HG03097 (cell line): ENCODE results near the gene SPINT2.

Experiments used
- ATAC-seq: cut with Tn5 transposase; IDR thresholded peaks from one replicate; pipeline ENCODE4 v1.9.1; 2021; ENCODE audit not compliant: unreplicated experiment, low FRiP score

The SPINT2 gene

DNA sequence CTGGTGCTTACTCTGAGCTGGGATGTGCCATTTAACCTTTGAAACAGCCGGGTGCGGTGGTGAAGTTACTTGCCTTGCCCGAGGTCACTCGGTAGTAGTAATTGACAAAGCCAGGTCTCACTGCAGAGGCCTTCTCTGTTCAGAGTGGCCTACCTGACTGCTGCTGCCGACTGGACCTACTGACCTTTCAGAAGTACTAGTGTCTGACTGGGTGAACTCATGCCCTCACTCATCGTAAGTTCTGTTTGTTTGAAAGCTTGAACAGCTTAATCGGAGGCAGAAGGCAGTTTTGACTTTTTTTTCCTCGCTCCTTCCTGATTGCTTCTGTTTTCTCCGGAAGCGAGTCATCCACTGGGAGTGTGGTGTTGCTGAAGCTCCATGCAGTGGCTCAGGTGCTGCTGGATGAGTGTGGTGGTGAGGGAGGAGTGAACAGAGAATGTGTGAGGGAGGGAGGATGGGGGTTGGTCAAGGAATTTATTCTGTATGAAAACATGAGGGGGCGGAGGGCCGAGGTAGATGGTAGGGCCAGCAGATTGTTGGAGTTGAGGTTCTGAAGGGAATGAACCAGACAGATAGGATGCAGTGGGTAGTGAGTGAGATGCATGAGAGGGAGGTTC, 2.7 kb downstream of the SPINT2 start:
- no peak for ATAC-seq

DNA sequence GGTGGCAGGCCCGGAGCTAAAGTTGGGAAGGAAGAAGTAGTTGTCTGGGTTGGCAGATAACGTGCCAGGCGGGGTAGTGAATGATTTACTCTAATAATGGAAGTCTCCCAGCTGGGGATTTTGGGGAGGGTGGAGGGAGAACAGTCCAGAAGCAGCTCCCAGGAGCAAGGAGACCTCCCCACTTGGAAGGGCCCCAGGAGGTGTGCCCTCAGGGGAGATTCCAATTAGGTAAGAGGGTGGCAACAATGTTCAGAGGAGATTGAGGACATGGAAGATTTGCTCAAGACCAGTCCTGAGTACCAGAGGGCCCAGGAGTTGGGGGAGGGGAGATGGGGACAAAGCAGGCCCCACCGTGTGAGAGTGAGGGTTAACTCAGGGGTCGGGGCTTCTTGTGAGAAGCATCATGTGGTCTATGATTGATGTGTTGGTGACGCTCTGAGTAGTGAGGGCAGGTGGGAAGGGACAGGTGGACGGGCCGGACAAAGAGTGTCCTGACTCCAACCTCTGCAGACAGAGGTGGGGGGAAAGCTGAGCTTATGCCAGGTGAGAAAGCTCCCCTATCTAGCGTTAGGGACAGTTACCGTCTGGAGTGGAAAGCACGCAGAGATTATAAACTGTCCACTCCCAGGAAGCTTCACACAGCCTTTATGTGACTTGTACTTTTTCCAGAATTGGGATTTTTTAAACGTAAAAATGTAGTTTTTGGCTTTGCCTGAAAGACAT, 3.5 kb downstream of the SPINT2 start:
- ATAC-seq, result no peak

DNA sequence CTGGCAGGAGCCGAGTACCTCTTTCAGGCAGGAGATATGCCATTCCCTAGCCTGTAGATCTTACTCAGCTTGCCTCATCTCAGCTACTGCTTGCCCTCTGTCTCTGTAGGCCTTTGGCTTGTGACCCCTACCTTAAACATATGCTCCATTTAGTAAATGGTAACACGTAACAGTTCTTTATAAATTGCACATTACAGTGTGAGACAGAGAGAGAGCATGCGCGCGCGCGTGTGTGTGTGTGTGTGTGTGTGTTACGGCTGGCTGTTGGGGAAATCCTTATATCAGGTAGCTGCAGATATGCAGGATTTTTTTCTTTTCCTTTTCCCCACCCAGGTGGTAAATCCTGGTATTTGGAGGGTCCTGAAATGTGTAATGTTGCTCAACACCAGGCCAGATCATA, 4.2 kb downstream of the SPINT2 start:
- no peak for ATAC-seq

DNA sequence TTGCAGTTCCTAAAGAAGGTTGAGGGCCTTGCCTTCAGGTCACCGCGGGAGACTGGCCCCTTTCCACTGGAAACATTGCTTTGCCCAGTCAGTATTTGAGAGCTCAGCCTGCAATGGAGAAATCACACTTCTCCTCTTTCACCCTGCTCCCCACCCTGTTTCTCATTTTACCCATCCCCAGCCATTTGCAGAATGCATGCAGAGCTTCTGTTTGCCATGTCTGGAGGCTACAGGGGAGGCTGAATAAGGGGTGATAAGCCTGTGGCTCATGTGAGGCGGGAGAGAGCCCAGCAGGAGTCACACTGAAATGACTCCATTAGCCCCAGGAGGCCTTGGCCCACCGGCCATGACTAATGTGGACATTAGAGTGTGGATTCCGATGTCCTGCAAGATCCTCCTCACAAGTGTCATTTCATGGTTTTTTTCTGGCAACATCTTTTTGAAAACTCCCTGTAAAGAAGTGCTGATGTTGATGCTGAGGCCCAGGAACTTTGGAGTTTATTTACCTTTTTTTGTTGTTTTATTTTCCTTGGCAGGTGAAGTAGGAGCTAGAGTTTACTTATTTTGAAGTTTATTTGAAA, 6.3 kb downstream of the SPINT2 start:
- no peak for ATAC-seq

DNA sequence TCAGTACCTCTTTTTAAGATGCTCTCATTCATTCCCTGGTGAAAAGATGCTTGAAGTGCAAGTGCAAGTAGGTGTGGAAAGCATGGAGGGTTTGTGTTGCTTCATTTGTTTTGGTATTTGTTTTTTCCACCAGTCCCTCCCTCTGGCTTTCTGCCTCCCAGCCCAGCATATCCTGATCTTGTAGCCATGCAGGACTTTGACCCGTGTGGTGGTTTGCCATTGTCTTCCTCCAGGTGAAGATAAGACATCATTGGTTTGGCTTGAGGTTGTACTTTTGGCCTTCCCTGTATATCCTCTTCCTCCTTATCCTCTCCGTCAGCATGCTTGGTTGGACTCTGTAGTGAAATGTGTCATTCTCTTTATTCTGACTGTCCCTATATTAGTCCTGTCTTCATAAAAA, 9.1 kb downstream of the SPINT2 start:
- no peak for ATAC-seq

DNA sequence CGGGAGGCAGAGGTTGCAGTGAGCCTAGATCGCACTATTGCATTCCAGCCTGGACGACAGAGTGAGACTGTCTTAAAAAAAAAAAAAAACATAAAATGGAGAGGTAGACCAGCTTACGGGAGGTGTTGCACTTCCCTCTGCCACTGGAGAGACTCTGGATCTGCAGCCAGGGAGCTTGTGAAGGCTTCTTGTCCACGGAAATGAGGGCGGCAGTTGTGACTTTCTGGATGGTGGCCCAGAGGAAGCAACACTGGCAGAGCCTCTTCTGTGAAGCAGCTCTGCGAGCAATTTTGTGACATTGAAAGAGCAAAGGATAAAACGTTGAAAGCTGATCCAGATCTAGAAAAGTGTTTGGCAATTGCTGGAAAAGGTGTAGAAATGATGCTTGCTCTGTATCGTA, 10.4 kb downstream of the SPINT2 start:
- no peak for ATAC-seq

DNA sequence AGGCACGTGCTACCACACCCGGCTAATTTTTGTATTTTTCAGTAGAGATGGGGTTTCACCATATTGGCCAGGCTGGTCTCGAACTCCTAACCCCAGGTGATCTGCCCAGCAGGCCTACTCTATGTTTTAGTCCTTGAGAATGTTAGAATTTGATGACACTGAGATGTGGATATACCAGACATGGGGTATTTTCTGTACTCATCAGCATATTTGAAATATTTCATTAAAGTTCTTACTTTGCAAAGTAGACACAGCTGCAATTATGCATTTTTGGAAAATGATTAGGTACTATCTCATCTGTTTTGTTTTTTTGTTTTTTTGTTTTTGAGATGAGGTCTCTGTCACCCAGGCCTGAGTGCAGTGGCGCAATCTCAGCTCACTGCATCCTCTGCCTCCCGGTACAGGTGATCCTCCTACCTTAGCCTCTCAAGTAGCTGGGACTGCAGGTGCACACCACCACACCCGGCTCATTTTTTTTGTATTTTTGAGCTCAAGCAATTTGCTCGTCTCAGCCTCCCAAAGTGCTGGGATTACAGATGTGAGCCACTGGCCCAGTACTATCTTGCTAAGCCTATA, 12.7 kb downstream of the SPINT2 start:
- no peak for ATAC-seq

DNA sequence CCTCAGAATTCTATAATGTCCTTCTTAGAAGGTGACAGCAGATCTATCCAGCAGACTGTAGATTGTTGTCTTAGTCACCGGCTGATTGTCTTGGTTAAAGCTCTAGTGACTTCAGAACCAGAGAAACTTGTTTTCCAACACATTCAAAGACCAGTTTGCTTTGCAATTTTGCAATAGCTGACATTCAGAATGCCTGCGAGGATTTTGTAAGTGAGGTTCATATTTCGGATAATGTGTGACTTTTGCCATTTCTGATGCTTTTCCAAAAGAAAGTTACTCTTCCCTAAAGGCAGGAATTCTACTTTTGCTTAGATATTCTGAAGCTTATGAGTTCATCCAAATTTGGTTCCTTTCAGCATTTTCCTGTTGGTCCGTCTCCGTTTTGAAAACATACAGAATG, 13.2 kb downstream of the SPINT2 start:
- no peak for ATAC-seq

DNA sequence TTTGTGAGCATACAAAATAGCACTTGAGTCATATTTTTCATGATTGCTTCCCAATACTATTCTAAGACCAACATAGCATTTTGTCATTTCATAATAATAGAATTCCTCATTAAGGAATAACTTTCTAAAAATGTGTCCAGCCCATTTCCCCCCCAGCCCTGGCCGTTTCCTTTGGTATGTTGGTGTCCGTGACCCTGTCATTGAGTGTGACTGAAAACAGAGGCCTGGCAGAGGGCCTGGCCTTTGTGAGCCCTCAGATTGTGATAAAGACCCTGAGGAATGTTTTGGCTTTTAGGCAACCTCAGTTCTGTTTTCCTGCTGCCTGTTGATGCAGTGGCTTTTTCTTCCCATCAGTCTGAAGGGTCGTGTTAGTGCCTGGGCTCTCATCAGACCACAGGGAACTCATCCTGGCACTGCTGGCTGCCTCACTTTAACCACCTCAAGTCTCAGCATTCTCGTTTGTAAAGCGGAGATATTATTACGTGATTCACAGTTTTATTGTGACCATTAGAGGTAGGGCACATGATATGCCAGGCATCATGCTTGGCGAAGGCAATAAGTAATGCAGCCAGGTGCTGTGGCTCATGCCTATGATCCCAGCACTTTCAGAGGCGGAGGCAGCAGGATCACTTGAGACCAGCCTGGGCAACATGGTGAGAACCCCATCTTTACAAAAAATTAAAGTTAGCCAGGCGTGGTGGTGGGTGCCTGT, 13.8 kb downstream of the SPINT2 start:
- no peak for ATAC-seq

DNA sequence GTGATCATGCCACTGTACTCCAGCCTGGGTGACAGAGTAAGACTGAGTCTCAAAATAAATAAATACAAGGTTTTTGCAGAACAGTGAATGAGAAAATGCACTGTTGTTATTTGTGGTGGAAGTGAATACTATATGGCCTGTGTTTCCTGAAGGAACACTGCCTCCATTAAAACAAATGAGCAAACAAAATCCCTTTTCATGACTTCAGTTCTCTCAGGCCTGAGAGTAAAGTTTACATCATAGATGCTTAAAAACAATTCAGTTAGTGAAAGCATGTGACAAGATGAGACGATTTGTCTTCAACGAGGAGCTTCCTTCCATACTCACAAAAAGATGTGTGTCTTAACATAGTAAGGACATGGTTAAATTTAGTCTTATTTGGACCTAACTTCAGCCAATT, 14.4 kb downstream of the SPINT2 start:
- ATAC-seq, result no peak

DNA sequence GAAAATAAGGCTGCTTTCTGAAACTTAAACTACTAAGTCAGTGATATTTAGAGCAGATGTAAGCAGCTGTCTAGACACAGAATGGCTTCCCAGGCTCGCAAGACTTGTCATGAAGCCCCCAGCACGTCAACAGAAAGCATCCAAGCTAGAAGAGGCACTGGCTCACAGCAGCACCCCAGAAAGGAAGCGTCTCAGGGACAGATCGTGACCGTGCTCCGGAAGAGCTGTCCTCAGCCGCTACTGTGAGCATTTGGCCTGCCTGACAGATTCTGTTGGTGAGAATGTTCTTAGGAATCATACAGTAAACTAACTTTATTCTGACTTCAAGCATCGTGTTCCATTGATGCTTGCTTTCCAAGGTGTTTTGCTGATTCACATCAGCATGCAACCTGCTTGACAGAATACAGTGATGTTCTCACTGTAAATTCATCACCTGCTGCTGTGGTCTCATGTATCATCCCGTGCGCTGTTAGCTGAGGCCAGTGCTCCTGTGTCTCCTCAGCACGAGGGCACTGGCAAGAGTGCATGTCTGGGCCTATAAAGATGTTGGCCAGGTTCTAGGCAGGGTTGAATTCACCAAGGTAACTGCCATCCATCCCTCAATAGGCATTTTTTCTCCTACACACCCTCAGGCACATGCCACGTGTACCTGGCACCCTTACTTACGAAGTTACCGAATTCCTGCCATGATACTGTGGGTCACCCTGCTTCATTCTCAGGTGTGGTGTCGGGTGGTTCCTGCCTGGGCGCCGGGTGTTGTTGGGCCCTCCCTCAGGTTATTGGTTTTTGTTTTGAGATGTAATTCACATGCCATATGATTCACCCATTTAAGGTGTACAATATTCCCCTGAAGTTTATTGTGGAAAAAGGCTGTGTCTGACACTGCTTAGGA, 15.9 kb downstream of the SPINT2 start:
- no peak for ATAC-seq

DNA sequence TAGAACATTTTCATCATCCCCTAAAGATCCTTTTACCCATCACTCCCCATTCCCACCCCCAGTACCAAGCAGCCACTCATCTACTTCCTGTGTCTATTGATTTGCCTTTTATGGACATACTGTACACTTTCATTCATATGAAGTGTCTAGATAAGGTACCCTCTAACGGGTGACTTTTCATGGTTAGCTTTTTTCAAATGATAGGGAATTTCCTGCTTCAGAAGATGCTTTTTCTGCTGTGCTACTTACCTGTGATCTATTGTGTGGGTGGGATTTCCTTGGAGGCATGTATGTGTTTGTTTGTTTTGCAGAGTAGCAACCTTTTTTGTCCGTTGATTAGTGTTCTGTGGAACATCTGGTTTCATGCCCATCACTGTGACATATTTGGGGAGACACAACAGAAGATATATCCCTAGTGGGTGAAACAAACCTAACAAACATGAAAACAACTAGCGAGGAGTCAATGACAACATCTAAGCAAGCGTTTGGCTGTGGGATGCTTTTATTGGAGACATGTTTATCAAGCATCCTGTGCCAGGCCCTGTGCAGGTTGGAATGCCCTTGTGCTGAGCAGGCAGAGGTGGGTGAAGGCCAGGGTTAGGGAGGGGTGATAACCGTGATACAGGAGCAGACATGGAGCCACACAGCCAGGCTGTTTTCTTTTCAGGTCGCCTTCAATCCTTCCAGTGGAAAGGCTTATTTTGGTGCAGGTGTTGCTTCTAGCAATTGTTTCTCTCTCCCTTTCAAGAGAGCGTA, 17.6 kb downstream of the SPINT2 start:
- ATAC-seq, result no peak

DNA sequence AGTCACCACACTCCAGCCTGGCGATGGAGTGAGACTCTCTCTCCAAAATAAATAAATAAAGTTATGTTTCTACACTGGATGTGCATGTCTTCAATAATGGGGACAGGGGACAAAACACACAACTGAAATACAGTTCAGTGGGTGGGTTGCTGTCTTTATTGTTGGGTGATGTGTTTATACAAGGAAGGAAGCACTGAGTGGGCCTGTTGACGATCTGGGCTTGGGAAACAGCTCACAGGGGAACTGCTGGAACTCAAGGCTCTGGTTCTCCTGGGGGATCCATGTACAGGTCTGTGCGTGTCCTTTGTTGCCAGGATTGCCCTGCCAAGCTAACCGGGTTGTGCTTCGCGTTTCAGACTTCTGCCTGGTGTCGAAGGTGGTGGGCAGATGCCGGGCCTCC, 18.9 kb downstream of the SPINT2 start:
- no peak for ATAC-seq

DNA sequence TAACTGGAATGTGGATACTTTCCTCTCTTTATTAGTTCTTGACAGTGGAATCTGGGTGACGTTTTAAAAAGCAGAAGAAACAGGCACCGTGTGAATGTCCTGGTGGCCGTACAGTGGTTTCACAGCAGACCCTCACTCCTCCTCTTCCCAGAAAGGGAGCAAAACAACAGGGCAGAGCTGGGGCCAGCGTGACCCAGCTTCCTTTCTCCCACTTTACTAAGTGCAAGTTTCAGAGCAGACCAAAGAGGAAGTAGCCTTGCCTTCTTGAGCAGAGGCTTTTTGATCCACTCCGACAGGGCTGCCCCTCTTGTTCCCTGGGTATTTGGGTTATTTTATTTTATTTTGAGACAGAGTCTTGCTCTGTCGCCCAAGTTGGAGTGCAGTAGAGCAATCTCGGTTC, 20.0 kb downstream of the SPINT2 start:
- no peak for ATAC-seq

DNA sequence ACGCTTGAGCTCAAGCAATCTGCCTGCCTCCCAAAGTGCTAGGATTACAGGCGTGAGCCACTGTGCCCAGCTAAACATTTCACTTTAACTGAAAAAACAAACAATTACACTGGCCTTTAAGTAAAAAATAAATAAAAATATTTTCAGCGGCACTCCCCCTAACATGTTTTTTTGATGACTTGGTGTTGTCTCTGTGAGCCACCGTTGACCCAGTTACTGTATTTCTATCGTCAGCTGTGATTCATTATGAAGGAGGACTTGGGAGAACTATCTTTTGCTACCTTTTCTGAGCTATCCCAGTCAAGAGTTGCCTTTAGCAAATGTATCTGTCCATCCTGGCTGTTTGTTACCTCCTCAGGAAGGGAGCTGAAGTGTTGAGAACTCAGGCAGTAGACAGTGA, 21.2 kb downstream of the SPINT2 start:
- no peak for ATAC-seq

DNA sequence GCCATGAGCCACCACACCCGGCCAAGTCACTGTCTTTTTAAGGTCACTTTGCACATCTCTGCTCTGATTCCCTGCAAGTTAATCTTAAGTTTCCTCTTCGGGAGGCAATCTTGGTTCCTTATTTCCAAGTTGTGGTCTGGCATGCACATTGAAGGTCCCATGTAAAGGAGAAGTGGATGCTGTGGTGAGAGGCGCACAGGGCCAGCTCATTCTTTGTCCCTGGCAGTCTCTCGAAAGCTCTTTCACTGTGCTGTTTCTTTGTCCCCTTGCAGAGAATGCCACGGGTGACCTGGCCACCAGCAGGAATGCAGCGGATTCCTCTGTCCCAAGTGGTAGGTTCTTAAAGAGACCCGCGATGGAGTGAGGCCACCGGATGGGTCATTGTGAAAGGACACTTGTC, 23.2 kb downstream of the SPINT2 start:
- ATAC-seq, result no peak

DNA sequence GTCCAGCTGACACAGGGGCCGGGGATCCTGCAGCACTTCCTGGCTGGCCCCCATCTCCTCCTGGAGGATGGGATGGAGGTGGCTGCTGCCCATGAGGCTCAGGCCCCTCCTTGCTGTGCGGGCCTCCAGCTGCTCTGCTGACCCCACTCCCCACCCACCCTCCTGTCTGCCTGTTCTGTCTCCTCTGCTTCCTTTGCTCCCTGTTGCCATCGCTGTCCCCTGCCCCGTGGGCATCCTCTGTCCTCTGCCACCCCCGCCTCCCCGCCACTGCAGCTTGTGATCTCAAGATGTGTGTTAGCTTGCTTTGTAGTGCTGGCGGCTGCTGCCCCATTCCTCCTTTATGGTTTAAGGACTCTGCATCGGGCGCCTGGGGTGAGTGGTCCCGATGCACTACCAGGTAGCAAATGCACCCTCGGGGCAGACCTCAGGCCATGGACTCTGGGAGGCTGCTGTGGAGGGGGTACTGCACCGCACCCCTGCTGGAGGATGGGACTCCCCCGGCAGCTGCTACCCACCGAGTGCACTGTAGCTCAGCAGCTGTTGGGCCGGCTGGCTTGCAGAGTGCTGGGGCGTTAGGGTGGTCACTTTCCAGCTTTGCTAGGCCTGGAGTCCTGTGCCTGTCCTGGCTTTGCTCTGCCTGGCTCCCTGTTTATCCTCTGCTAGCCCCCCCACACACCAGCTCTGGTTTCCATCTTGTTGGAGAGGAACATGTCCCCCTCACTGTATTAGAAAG, 23.9 kb downstream of the SPINT2 start:
- ATAC-seq, result no peak

DNA sequence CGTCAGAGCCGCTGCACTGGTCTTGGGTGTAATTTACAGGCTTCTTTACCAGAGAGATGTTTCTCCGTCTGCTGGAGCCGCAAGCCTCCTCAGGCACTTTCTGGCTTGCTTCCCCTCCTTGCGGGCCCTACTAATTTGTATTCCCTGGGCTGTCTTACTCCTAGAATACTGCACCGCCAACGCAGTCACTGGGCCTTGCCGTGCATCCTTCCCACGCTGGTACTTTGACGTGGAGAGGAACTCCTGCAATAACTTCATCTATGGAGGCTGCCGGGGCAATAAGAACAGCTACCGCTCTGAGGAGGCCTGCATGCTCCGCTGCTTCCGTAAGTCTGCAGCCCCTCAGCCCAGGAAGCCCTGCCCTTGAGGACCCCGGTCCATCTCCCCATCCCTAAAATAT, 25.6 kb downstream of the SPINT2 start:
- ATAC-seq, result no peak

DNA sequence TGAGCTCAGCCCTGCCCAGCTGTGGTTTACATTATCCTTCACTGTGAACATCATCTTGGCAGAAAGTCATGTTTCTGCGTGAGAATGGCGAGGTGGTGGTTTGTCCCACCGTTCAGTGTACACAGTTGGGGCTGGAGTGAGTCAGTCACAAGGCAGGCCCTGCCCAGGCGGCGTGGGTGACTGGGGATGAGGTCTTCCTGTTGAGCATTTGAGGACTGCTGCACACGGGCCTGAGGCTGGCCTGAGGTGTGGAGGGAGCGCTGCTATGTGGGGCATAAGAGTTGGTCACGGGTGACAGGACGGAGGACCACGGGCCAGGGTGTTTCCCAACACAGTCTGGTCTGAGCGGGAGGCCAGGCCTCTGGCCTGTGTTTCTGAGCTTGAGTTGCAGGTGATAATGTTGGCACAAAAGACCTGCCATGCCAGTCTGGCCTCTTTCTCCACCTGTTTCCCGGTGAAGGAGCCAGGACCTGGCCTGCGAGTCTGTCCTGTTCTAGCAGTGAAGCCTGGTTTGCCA, 26.3 kb downstream of the SPINT2 start:
- no peak for ATAC-seq
